GM12878 (cell line): ENCODE data around the gene L3MBTL1. TPM values are rescaled to one million over a fixed set of nuclear protein-coding genes. Genes with fewer than 3 reads are reported as not detected.
A peak's percentile ranks its signal among the peaks of the same experiment; 100 is the strongest.

Experiments used
- ATAC-seq: fragments of 200-7000 bp; cut with Tn5 transposase; 3 replicates; pipeline ENCODE4 v1.9.1; 2020; ENCODE audit warnings: mild to moderate bottlenecking, moderate library complexity
- BruUV-seq: library from RNA; stranded (reverse); fragments of 400-500 nt; replicated peaks from 2 replicates; lab custom pipeline; 2021; lab: Mats Ljungman, UMichigan
- CTCF ChIA-PET: fragments of 300-600 bp; sonication (Branson Sonifier 250); formaldehyde crosslinking; extraction: SDS; loops from one replicate; lab custom pipeline; 2021; ENCODE audit warnings: inconsistent platforms; lab: Yijun Ruan, JAX
- POLR2A ChIA-PET: fragments of 350-600 bp; formaldehyde crosslinking; extraction: SDS; loops from one replicate; lab custom pipeline; 2021; ENCODE audit warnings: inconsistent platforms; lab: Charles Lee
- RAD21 ChIA-PET: fragments of 300-600 bp; sonication (Branson Sonifier 250); formaldehyde crosslinking; loops from one replicate; lab custom pipeline; 2023; ENCODE audit warnings: antibody characterized with exemption; ENCODE audit not compliant: unreplicated experiment; lab: Charles Lee
- SMC1A ChIA-PET: fragments of 300-600 bp; sonication (Branson Sonifier 250); formaldehyde crosslinking; loops from one replicate; lab custom pipeline; 2023; ENCODE audit not compliant: unreplicated experiment, uncharacterized antibody; lab: Charles Lee
- DNase-seq: peaks from one replicate; pipeline ENCODE4 v3.0.0-alpha.2; 2011; ENCODE audit warnings: low read depth, low spot score
- FAIRE-seq: peaks from 3 replicates; lab custom pipeline; 2011; peaks lifted over from hg19 to GRCh38; lab: Jason Lieb, UNC
- H2AFZ ChIP-seq: 2 replicates; pipeline ENCODE4 v1.6.0; 2011; ENCODE audit warnings: low read depth, low read length, control low read depth; ENCODE audit not compliant: control insufficient read depth
- H3K27ac ChIP-seq: 2 replicates; pipeline ENCODE4 v1.5.1; 2011; ENCODE audit warnings: control low read depth; ENCODE audit not compliant: control insufficient read depth, insufficient read depth
- H3K27me3 ChIP-seq, 2 experiments: replicated peaks in 1 of 2; 2 replicates each; pipeline versions ENCODE4 v1.6.0 to v1.6.1; 2011; ENCODE audit warnings: low read length in 1 of 2; ENCODE audit not compliant: control insufficient read depth in 2 of 2, insufficient read depth in 2 of 2
- H3K36me3 ChIP-seq, 2 experiments: 2 replicates each; pipeline ENCODE4 v1.5.1; 2011; ENCODE audit warnings: low read length in 1 of 2; ENCODE audit not compliant: control insufficient read depth in 2 of 2, insufficient read depth in 2 of 2
- H3K4me1 ChIP-seq: 2 replicates; pipeline ENCODE4 v1.6.1; 2011; ENCODE audit warnings: mild to moderate bottlenecking, low read length, moderate library complexity, mixed read lengths; ENCODE audit not compliant: control insufficient read depth, insufficient read depth
- H3K4me2 ChIP-seq: 2 replicates; pipeline ENCODE4 v1.6.0; 2011; ENCODE audit warnings: control low read depth; ENCODE audit not compliant: control insufficient read depth, insufficient read depth
- H3K4me3 ChIP-seq: fragments of 200-600 bp; sonication (generic); 2 replicates; pipeline ENCODE4 v1.5.1; 2016
- H3K79me2 ChIP-seq: 2 replicates; pipeline ENCODE4 v1.6.0; 2011; ENCODE audit warnings: low read length; ENCODE audit not compliant: control insufficient read depth, insufficient read depth
- H3K9ac ChIP-seq: 2 replicates; pipeline ENCODE4 v1.8.0; 2011; ENCODE audit warnings: low read length, control low read depth, mixed read lengths; ENCODE audit not compliant: control insufficient read depth, insufficient read depth
- H3K9me3 ChIP-seq: replicated peaks from 3 replicates; pipeline ENCODE4 v1.5.1; 2011; ENCODE audit warnings: mild to moderate bottlenecking, low read length; ENCODE audit not compliant: control insufficient read depth, insufficient read depth
- H4K20me1 ChIP-seq: 2 replicates; pipeline ENCODE4 v1.6.0; 2011; ENCODE audit not compliant: control insufficient read depth, insufficient read depth
- BHLHE40 ChIP-seq, 2 experiments: fragments of 450-650 bp in 1 of 2; IDR thresholded peaks; 2 replicates each; pipeline ENCODE4 v1.6.1; 2011 to 2017; ENCODE audit warnings: low read depth in 2 of 2, borderline replicate concordance in 1 of 2, improper control_type of control experiment in 1 of 2, low read length in 1 of 2, mild to moderate bottlenecking in 1 of 2
- BRCA1 ChIP-seq: IDR thresholded peaks from 2 replicates; pipeline ENCODE4 v1.6.1; 2011; ENCODE audit warnings: low read depth, low read length, improper control_type of control experiment
- CTCF ChIP-seq, 3 experiments: IDR thresholded peaks in 2 of 3; conservative IDR thresholded peaks in 1 of 3; 2 replicates each; pipeline ENCODE4 v1.5.1; 2011; ENCODE audit warnings: low read depth in 3 of 3, low read length in 3 of 3, mild to moderate bottlenecking in 3 of 3, control low read depth in 2 of 3, moderate library complexity in 2 of 3, inconsistent platforms in 1 of 3, mixed read lengths in 1 of 3; ENCODE audit not compliant: control insufficient read depth in 2 of 3, insufficient read depth in 1 of 3; ENCODE audit errors: extremely low read depth in 1 of 3
- HCFC1 ChIP-seq: fragments of 150-350 bp; IDR thresholded peaks from 2 replicates; pipeline ENCODE4 v1.6.1; 2014; ENCODE audit warnings: low read length
- JUNB ChIP-seq: IDR thresholded peaks from 2 replicates; pipeline ENCODE4 v1.6.1; 2016; ENCODE audit warnings: antibody characterized with exemption, mild to moderate bottlenecking
- MTA3 ChIP-seq: IDR thresholded peaks from 2 replicates; pipeline ENCODE4 v1.6.1; 2012; ENCODE audit warnings: low read length, inconsistent platforms, borderline replicate concordance
- NRF1 ChIP-seq: conservative IDR thresholded peaks from 2 replicates; pipeline ENCODE4 v1.6.1; 2011; ENCODE audit warnings: mild to moderate bottlenecking, low read depth, low read length, improper control_type of control experiment
- PML ChIP-seq: IDR thresholded peaks from 2 replicates; pipeline ENCODE4 v1.6.1; 2012; ENCODE audit warnings: low read length, inconsistent platforms
- POLR2AphosphoS5 ChIP-seq: IDR thresholded peaks from 2 replicates; pipeline ENCODE4 v1.6.1; 2011; ENCODE audit warnings: mild to moderate bottlenecking, low read length, inconsistent platforms
- RUNX3 ChIP-seq: IDR thresholded peaks from 2 replicates; pipeline ENCODE4 v1.6.1; 2012; ENCODE audit warnings: low read length, inconsistent platforms
- TARDBP ChIP-seq: IDR thresholded peaks from 2 replicates; pipeline ENCODE4 v1.6.1; 2016; ENCODE audit warnings: borderline replicate concordance
- ZBTB40 ChIP-seq: fragments of 450-650 bp; IDR thresholded peaks from 2 replicates; pipeline ENCODE4 v1.6.1; 2016; ENCODE audit warnings: mild to moderate bottlenecking, moderate library complexity, borderline replicate concordance
- ZNF217 ChIP-seq: fragments of 450-650 bp; IDR thresholded peaks from 2 replicates; pipeline ENCODE4 v1.6.1; 2017; ENCODE audit warnings: antibody characterized with exemption, mild to moderate bottlenecking
- WGBS: methylation state at CpG from one replicate; pipeline ENCODE4 v1.1.6; 2016; ENCODE audit warnings: low lambda C conversion rate; ENCODE audit not compliant: insufficient replicate concordance, insufficient coverage; ENCODE audit errors: missing lambda C conversion rate; 5-methylcytosine and 5-hydroxymethylcytosine counted together
- in situ Hi-C: fragments of 300-500 bp; cut with MboI; formaldehyde crosslinking; loops from 9 replicates; pipeline ENCODE4 v1.14.3; 2018; ENCODE audit warnings: mixed read lengths
- intact Hi-C: fragments of 100-400 bp; cut with micrococcal nuclease; formaldehyde crosslinking; loops from one replicate; pipeline ENCODE4 v1.14.2; 2022; ENCODE audit not compliant: unreplicated experiment
- polyA plus RNA-seq, 11 experiments: library from polyadenylated mRNA; depleted of rRNA in 4 of 11; unstranded in 6 of 11; stranded (reverse) in 5 of 11; fragments of >200 nt; fragmentation: Nextera tagmentation in 4 of 11; fragmentation: Illumina TruSeq in 1 of 11; extraction: Ambion mirVana in 4 of 11; extraction: Trizol in 1 of 11; gene quantifications; 1 replicate in 1 of 11; 2 replicates in 10 of 11; pipeline versions ENCODE4 v1.2.1 to v1.2.3, GENCODE V29; 2011 to 2016; ENCODE audit warnings: inconsistent platforms in 2 of 11, missing spikeins in 2 of 11, low read depth in 1 of 11
- total RNA-seq, 4 experiments: library from RNA; depleted of rRNA in 3 of 4; stranded (reverse); fragments of >200 nt in 3 of 4; fragmentation: Illumina TruSeq in 1 of 4; extraction: Trizol in 1 of 4; gene quantifications; 2 replicates each; pipeline versions ENCODE4 v1.2.1 to v1.2.3, GENCODE V29; 2013 to 2021
- TF ChIP-seq, protein P1 (sequence below): IDR thresholded peaks from 2 replicates; pipeline ENCODE4 v1.6.1; 2011; ENCODE audit warnings: borderline replicate concordance, low read depth, mild to moderate bottlenecking, moderate library complexity, mixed read lengths, low read length; ENCODE audit not compliant: insufficient read depth; ENCODE audit errors: extremely low read length
- TF ChIP-seq, protein P2 (sequence below): fragments of 450-650 bp; IDR thresholded peaks from 2 replicates; pipeline ENCODE4 v1.6.1; 2016; ENCODE audit warnings: mild to moderate bottlenecking

Gene L3MBTL1
- total and polyA plus RNA-seq, 10 of the 15 experiments (the other 5 are each of a cell fraction or from before 2014, with no cell fraction given), result 0.56 to 6.6 (median 3.9) TPM

- H3K4me3 ChIP-seq, result no peak overlapping the region
These were observed 46.7 kb upstream of the L3MBTL1 start for GRCh38 chr20:43460830-43461200.

More at GRCh38 chr20:43460830-43461200, 46.7 kb upstream of the L3MBTL1 start:
- POLR2A ChIA-PET, result interaction anchor here (0.6 kb wide), 1 partner anchor 123 kb away, joined by 11 read pairs; no protein-coding TSS in a partner anchor
- FAIRE-seq (no peak), ATAC-seq (no peak), DNase-seq (no peak)
- SMC1A ChIA-PET, result no interaction called here
- RAD21 ChIA-PET, result interaction anchor here (0.6 kb wide), 2 partner anchors 80 to 728 kb away, joined by 3 read pairs; no protein-coding TSS in a partner anchor
- no peak overlapping the region for H3K27ac ChIP-seq
- TF ChIP-seq, protein P1, sequence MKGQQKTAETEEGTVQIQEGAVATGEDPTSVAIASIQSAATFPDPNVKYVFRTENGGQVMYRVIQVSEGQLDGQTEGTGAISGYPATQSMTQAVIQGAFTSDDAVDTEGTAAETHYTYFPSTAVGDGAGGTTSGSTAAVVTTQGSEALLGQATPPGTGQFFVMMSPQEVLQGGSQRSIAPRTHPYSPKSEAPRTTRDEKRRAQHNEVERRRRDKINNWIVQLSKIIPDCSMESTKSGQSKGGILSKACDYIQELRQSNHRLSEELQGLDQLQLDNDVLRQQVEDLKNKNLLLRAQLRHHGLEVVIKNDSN, result no peak
- no peak for TF ChIP-seq MTA3
- peak; percentile 61 for TF ChIP-seq POLR2AphosphoS5
- TF ChIP-seq, protein P2, sequence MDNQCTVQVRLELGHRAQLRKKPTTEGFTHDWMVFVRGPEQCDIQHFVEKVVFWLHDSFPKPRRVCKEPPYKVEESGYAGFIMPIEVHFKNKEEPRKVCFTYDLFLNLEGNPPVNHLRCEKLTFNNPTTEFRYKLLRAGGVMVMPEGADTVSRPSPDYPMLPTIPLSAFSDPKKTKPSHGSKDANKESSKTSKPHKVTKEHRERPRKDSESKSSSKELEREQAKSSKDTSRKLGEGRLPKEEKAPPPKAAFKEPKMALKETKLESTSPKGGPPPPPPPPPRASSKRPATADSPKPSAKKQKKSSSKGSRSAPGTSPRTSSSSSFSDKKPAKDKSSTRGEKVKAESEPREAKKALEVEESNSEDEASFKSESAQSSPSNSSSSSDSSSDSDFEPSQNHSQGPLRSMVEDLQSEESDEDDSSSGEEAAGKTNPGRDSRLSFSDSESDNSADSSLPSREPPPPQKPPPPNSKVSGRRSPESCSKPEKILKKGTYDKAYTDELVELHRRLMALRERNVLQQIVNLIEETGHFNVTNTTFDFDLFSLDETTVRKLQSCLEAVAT, result 0 out of 2 replicates have a peak, but pooled peaks have one; percentile 2
- no peak for TF ChIP-seq BRCA1
- no peak for TF ChIP-seq CTCF (IDR thresholded peaks at IDR 0.05 in 2 of 3, conservative IDR thresholded peaks at IDR 0.05 in 1 of 3; ENCODE audit: control insufficient read depth in 2 of 3, extremely low read depth in 1 of 3, insufficient read depth in 1 of 3, low read depth in 3 of 3, low read length in 3 of 3)
- no peak for TF ChIP-seq ZBTB40
- no peak for TF ChIP-seq TARDBP
- no peak for TF ChIP-seq RUNX3
- TF ChIP-seq ZNF217, result no peak
- TF ChIP-seq PML, result no peak
- no peak for TF ChIP-seq HCFC1
- TF ChIP-seq NRF1, result no peak
- no peak for TF ChIP-seq BHLHE40 (IDR thresholded peaks at IDR 0.05; ENCODE audit: borderline replicate concordance in 1 of 2, low read depth in 2 of 2, low read length in 1 of 2)
- TF ChIP-seq JUNB, result no peak
- CTCF ChIA-PET, result interaction anchor here (0.6 kb wide), 3 partner anchors 620 to 1013 kb away, joined by 3 to 5 read pairs (median 4); no protein-coding TSS in a partner anchor
- 88% methylated on average over 10 of the region's 10 CpGs for WGBS
- H3K4me1 ChIP-seq, result peaks cover 3% of the 10 kb centered on the region; the same call in 1 of the 2 replicates
- H2AFZ ChIP-seq, result no peak overlapping the region
- H4K20me1 ChIP-seq, result peaks cover 5% of the 10 kb centered on the region
- peaks cover 29% of the 10 kb centered on the region for H3K79me2 ChIP-seq
- H3K36me3 ChIP-seq, result peaks cover 0 to 34% of the 10 kb centered on the region in 2 experiments; a peak in 3 of 4 replicates
- H3K27me3 ChIP-seq, result no peaks in the 10 kb centered on the region
- intact Hi-C loops, result no loop called here
- in situ Hi-C loops, result no loop called here
- no peak overlapping the region for H3K4me2 ChIP-seq
- no TSS peak for BruUV-seq
- no peak overlapping the region for H3K9ac ChIP-seq
- no peaks in the 10 kb centered on the region; the same call in 2 of the 3 replicates for H3K9me3 ChIP-seq
